Stomach smooth muscle (tissue), 2 donors: ENCODE measurements around the gene FRMPD4.

Experiments
- H3K27ac ChIP-seq: one replicate; pipeline ENCODE4 v1.7.0; 2013; ENCODE audit warnings: mild to moderate bottlenecking, low read length, inconsistent platforms
- H3K27me3 ChIP-seq, 2 donors: one replicate each; pipeline ENCODE4 v1.7.0; 2013; ENCODE audit warnings: low read length in 2 of 2; ENCODE audit not compliant: insufficient read depth in 2 of 2, control insufficient read depth in 1 of 2
- H3K36me3 ChIP-seq, 2 donors: one replicate each; pipeline ENCODE4 v1.7.0; 2013; ENCODE audit warnings: low read length in 2 of 2; ENCODE audit not compliant: control insufficient read depth in 2 of 2, insufficient read depth in 2 of 2
- H3K4me1 ChIP-seq: one replicate; pipeline ENCODE4 v1.7.0; 2013; ENCODE audit warnings: low read length; ENCODE audit not compliant: control insufficient read depth, insufficient read depth
- H3K4me3 ChIP-seq, 2 donors: one replicate each; pipeline ENCODE4 v1.7.0; 2013; ENCODE audit warnings: low read length in 2 of 2
- H3K9ac ChIP-seq, 2 donors: one replicate each; pipeline ENCODE4 v1.7.0; 2013; ENCODE audit warnings: low read length in 2 of 2, mild to moderate bottlenecking in 1 of 2
- H3K9me3 ChIP-seq, 2 donors: one replicate each; pipeline ENCODE4 v1.7.0; 2013; ENCODE audit warnings: low read length in 2 of 2; ENCODE audit not compliant: control insufficient read depth in 2 of 2
- donor health status: healthy.
- donor health status: Pancreatic carcinoma.

The FRMPD4 gene

GRCh38 chrX:12297353-12297752 is 159.1 kb downstream of the FRMPD4 start:
- no peaks in the 10 kb centered on the region for H3K4me1 ChIP-seq
- H3K9ac ChIP-seq: no peak overlapping the region
- H3K4me3 ChIP-seq: no peak overlapping the region
- no peaks in the 10 kb centered on the region for H3K36me3 ChIP-seq
- H3K9me3 ChIP-seq: no peaks in the 10 kb centered on the region
- H3K27me3 ChIP-seq: no peaks in the 10 kb centered on the region
- H3K27ac ChIP-seq: no peak overlapping the region

- H3K9me3 ChIP-seq: no peaks in the 10 kb centered on the region
- H3K36me3 ChIP-seq: no peaks in the 10 kb centered on the region
- no peak overlapping the region for H3K9ac ChIP-seq
- peaks cover 0 to 2% of the 10 kb centered on the region in 2 donors for H3K27me3 ChIP-seq
- no peak overlapping the region for H3K4me3 ChIP-seq
- no peaks in the 10 kb centered on the region for H3K4me1 ChIP-seq
- H3K27ac ChIP-seq: no peak overlapping the region
Observed at GRCh38 chrX:12301288-12301687, 163.0 kb downstream of the FRMPD4 start.

GRCh38 chrX:12304261-12304660 is 166.0 kb downstream of the FRMPD4 start:
- no peaks in the 10 kb centered on the region for H3K9me3 ChIP-seq
- H3K27me3 ChIP-seq: peaks cover 0 to 4% of the 10 kb centered on the region in 2 donors
- no peak overlapping the region for H3K9ac ChIP-seq
- H3K27ac ChIP-seq: no peak overlapping the region
- no peaks in the 10 kb centered on the region for H3K36me3 ChIP-seq
- no peak overlapping the region for H3K4me3 ChIP-seq
- no peaks in the 10 kb centered on the region for H3K4me1 ChIP-seq

- peaks cover 0 to 4% of the 10 kb centered on the region in 2 donors for H3K27me3 ChIP-seq
- H3K4me3 ChIP-seq: no peak overlapping the region
- H3K9ac ChIP-seq: no peak overlapping the region
- no peaks in the 10 kb centered on the region for H3K4me1 ChIP-seq
- H3K9me3 ChIP-seq: no peaks in the 10 kb centered on the region
- no peaks in the 10 kb centered on the region for H3K36me3 ChIP-seq
- H3K27ac ChIP-seq: no peak overlapping the region
Observed at GRCh38 chrX:12307961-12308360, 169.7 kb downstream of the FRMPD4 start.

- Histone ChIP-seq H3K9ac (no peak overlapping the region), H3K36me3 (no peaks in the 10 kb centered on the region), H3K9me3 (no peaks in the 10 kb centered on the region), H3K27ac (no peak overlapping the region), H3K27me3 (peaks cover 0 to 4% of the 10 kb centered on the region in 2 donors), H3K4me3 (no peak overlapping the region), H3K4me1 (no peaks in the 10 kb centered on the region)
Observed at GRCh38 chrX:12308420-12308819, 170.1 kb downstream of the FRMPD4 start.

GRCh38 chrX:12309040-12309743 is 170.9 kb downstream of the FRMPD4 start:
- H3K4me1 ChIP-seq: no peaks in the 10 kb centered on the region
- H3K9me3 ChIP-seq: no peaks in the 10 kb centered on the region
- H3K36me3 ChIP-seq: no peaks in the 10 kb centered on the region
- no peak overlapping the region for H3K27ac ChIP-seq
- H3K9ac ChIP-seq: no peak overlapping the region
- peaks cover 0 to 4% of the 10 kb centered on the region in 2 donors for H3K27me3 ChIP-seq
- no peak overlapping the region for H3K4me3 ChIP-seq

GRCh38 chrX:12309744-12310076 is 171.4 kb downstream of the FRMPD4 start:
- H3K4me1 ChIP-seq: no peaks in the 10 kb centered on the region
- H3K27me3 ChIP-seq: peaks cover 0 to 2% of the 10 kb centered on the region in 2 donors
- H3K9me3 ChIP-seq: no peaks in the 10 kb centered on the region
- no peak overlapping the region for H3K4me3 ChIP-seq
- H3K36me3 ChIP-seq: no peaks in the 10 kb centered on the region
- no peak overlapping the region for H3K9ac ChIP-seq
- no peak overlapping the region for H3K27ac ChIP-seq

- H3K27ac ChIP-seq: no peak overlapping the region
- no peaks in the 10 kb centered on the region for H3K9me3 ChIP-seq
- H3K36me3 ChIP-seq: no peaks in the 10 kb centered on the region
- no peaks in the 10 kb centered on the region for H3K27me3 ChIP-seq
- no peak overlapping the region for H3K4me3 ChIP-seq
- no peak overlapping the region for H3K9ac ChIP-seq
- no peaks in the 10 kb centered on the region for H3K4me1 ChIP-seq
Observed at GRCh38 chrX:12314651-12315050, 176.4 kb downstream of the FRMPD4 start.

- Histone ChIP-seq H3K4me1 (no peaks in the 10 kb centered on the region), H3K27me3 (no peaks in the 10 kb centered on the region)
Observed at GRCh38 chrX:12315526-12315925, 177.3 kb downstream of the FRMPD4 start.

GRCh38 chrX:12319003-12319519 is 180.8 kb downstream of the FRMPD4 start:
- Histone ChIP-seq H3K9ac (no peak overlapping the region), H3K36me3 (no peaks in the 10 kb centered on the region), H3K27ac (no peak overlapping the region)

More at GRCh38 chrX:12315526-12315925, 177.3 kb downstream of the FRMPD4 start:
- Histone ChIP-seq H3K9ac (no peak overlapping the region), H3K9me3 (no peaks in the 10 kb centered on the region), H3K27ac (no peak overlapping the region), H3K36me3 (no peaks in the 10 kb centered on the region), H3K4me3 (no peak overlapping the region)

GRCh38 chrX:12319992-12320391 is 181.7 kb downstream of the FRMPD4 start:
- H3K4me3 ChIP-seq: no peak overlapping the region
- H3K9me3 ChIP-seq: peaks cover 0 to 8% of the 10 kb centered on the region in 2 donors
- no peaks in the 10 kb centered on the region for H3K36me3 ChIP-seq
- no peaks in the 10 kb centered on the region for H3K27me3 ChIP-seq
- no peaks in the 10 kb centered on the region for H3K4me1 ChIP-seq
- no peak overlapping the region for H3K27ac ChIP-seq
- H3K9ac ChIP-seq: no peak overlapping the region

More at GRCh38 chrX:12319003-12319519, 180.8 kb downstream of the FRMPD4 start:
- Histone ChIP-seq H3K27me3 (no peaks in the 10 kb centered on the region), H3K4me1 (no peaks in the 10 kb centered on the region), H3K9me3 (peaks cover 0 to 8% of the 10 kb centered on the region in 2 donors), H3K4me3 (no peak overlapping the region)
